ENCODE results near the gene PROSER3.
"Not testable (repeated sequence)": the region's sequence is repeated elsewhere in the genome, so short reads cannot be mapped to it uniquely, and the experiment has no call there.

The PROSER3 gene

GRCh38 chr19:35772362-35772761, 14.4 kb downstream of the PROSER3 start:
- WGBS (ENCODE audit: insufficient coverage), result 96% methylated on average over 4 of the region's 5 CpGs
- H3K4me3 ChIP-seq (ENCODE audit: control insufficient read depth in 1 of 7, extremely low read depth in 1 of 7, insufficient read depth in 4 of 7, low read depth in 2 of 7, low read length in 6 of 7); H3K9me3 ChIP-seq (ENCODE audit: control extremely low read depth in 1 of 5, control insufficient read depth in 4 of 5, insufficient read depth in 2 of 5, low read depth in 1 of 5, low read length in 4 of 5); DNase-seq; H3K27ac ChIP-seq (ENCODE audit: insufficient read depth in 1 of 2, low read depth in 1 of 2, low read length in 2 of 2, poor library complexity in 1 of 2, severe bottlenecking in 2 of 2); H3K27me3 ChIP-seq (replicated peaks in 2 of 5; ENCODE audit: control insufficient read depth in 4 of 5, insufficient read depth in 5 of 5, low read length in 4 of 5); H3K36me3 ChIP-seq (ENCODE audit: control insufficient read depth in 4 of 4, insufficient read depth in 4 of 4, low read length in 3 of 4); POLR2A ChIA-PET: not testable (repeated sequence)
- H3K4me1 ChIP-seq (ENCODE audit: control extremely low read depth in 1 of 4, control insufficient read depth in 4 of 4, insufficient read depth in 4 of 4, low read length in 3 of 4), result peaks cover 0 to 19% (median 13%) of the 10 kb centered on the region in 4 experiments
- CTCF ChIA-PET, result interaction anchor here (1.4 kb wide), 1 partner anchor 47 kb away, joined by 5 read pairs; no protein-coding TSS in a partner anchor

- CTCF ChIA-PET, result interaction anchor here (1.4 kb wide), 1 partner anchor 47 kb away, joined by 5 read pairs; no protein-coding TSS in a partner anchor
These were observed 15.2 kb downstream of the PROSER3 start for GRCh38 chr19:35773020-35773806.

GRCh38 chr19:35774274-35775045, 16.5 kb downstream of the PROSER3 start:
- no peak for DNase-seq
- Histone ChIP-seq H3K4me3 (ENCODE audit: control insufficient read depth in 1 of 7, extremely low read depth in 1 of 7, insufficient read depth in 4 of 7, low read depth in 2 of 7, low read length in 6 of 7) (peak overlapping the region in 5 of 7 experiments; percentile 65 to 87 (median 80)), H3K27ac (ENCODE audit: insufficient read depth in 1 of 2, low read depth in 1 of 2, low read length in 2 of 2, poor library complexity in 1 of 2, severe bottlenecking in 2 of 2) (no peak overlapping the region), H3K27me3 (replicated peaks in 2 of 5; ENCODE audit: control insufficient read depth in 4 of 5, insufficient read depth in 5 of 5, low read length in 4 of 5) (no peaks in the 10 kb centered on the region), H3K9me3 (ENCODE audit: control extremely low read depth in 1 of 5, control insufficient read depth in 4 of 5, insufficient read depth in 2 of 5, low read depth in 1 of 5, low read length in 4 of 5) (no peaks in the 10 kb centered on the region), H3K4me1 (ENCODE audit: control extremely low read depth in 1 of 4, control insufficient read depth in 4 of 4, insufficient read depth in 4 of 4, low read length in 3 of 4) (peaks cover 0 to 17% (median 10%) of the 10 kb centered on the region in 4 experiments), H3K36me3 (ENCODE audit: control insufficient read depth in 4 of 4, insufficient read depth in 4 of 4, low read length in 3 of 4) (peaks cover 2 to 15% (median 11%) of the 10 kb centered on the region in 4 experiments)
- 50% methylated on average over 14 of the region's 16 CpGs for WGBS (ENCODE audit: insufficient coverage)
- CTCF ChIA-PET, result no interaction called here
- POLR2A ChIA-PET, result no interaction called here

More at GRCh38 chr19:35773020-35773806, 15.2 kb downstream of the PROSER3 start:
- H3K4me1 ChIP-seq (ENCODE audit: control extremely low read depth in 1 of 4, control insufficient read depth in 4 of 4, insufficient read depth in 4 of 4, low read length in 3 of 4), result peaks cover 0 to 18% (median 12%) of the 10 kb centered on the region in 4 experiments
- WGBS (ENCODE audit: insufficient coverage), result 92% methylated on average over 8 of the region's 9 CpGs
- POLR2A ChIA-PET, result no interaction called here
- no peak overlapping the region for H3K4me3 ChIP-seq (ENCODE audit: control insufficient read depth in 1 of 7, extremely low read depth in 1 of 7, insufficient read depth in 4 of 7, low read depth in 2 of 7, low read length in 6 of 7)
- no peaks in the 10 kb centered on the region for H3K27me3 ChIP-seq (replicated peaks in 2 of 5; ENCODE audit: control insufficient read depth in 4 of 5, insufficient read depth in 5 of 5, low read length in 4 of 5)
- H3K9me3 ChIP-seq (ENCODE audit: control extremely low read depth in 1 of 5, control insufficient read depth in 4 of 5, insufficient read depth in 2 of 5, low read depth in 1 of 5, low read length in 4 of 5), result no peaks in the 10 kb centered on the region
- no peak overlapping the region for H3K27ac ChIP-seq (ENCODE audit: insufficient read depth in 1 of 2, low read depth in 1 of 2, low read length in 2 of 2, poor library complexity in 1 of 2, severe bottlenecking in 2 of 2)
- peaks cover 1 to 11% (median 5%) of the 10 kb centered on the region in 4 experiments for H3K36me3 ChIP-seq (ENCODE audit: control insufficient read depth in 4 of 4, insufficient read depth in 4 of 4, low read length in 3 of 4)
- DNase-seq, result no peak

- ChIA-PET POLR2A (no interaction called here), CTCF (no interaction called here)
- H3K27ac ChIP-seq (ENCODE audit: insufficient read depth in 1 of 2, low read depth in 1 of 2, low read length in 2 of 2, poor library complexity in 1 of 2, severe bottlenecking in 2 of 2), result no peak overlapping the region
- peak overlapping the region in 5 of 7 experiments; percentile 65 to 87 (median 80) for H3K4me3 ChIP-seq (ENCODE audit: control insufficient read depth in 1 of 7, extremely low read depth in 1 of 7, insufficient read depth in 4 of 7, low read depth in 2 of 7, low read length in 6 of 7)
- H3K36me3 ChIP-seq (ENCODE audit: control insufficient read depth in 4 of 4, insufficient read depth in 4 of 4, low read length in 3 of 4), result peaks cover 2 to 20% (median 14%) of the 10 kb centered on the region in 4 experiments
- no peaks in the 10 kb centered on the region for H3K27me3 ChIP-seq (replicated peaks in 2 of 5; ENCODE audit: control insufficient read depth in 4 of 5, insufficient read depth in 5 of 5, low read length in 4 of 5)
- H3K9me3 ChIP-seq (ENCODE audit: control extremely low read depth in 1 of 5, control insufficient read depth in 4 of 5, insufficient read depth in 2 of 5, low read depth in 1 of 5, low read length in 4 of 5), result no peaks in the 10 kb centered on the region
- WGBS (ENCODE audit: insufficient coverage), result 6% methylated on average over 9 of the region's 9 CpGs
- no peak for DNase-seq
- peaks cover 0 to 17% (median 10%) of the 10 kb centered on the region in 4 experiments for H3K4me1 ChIP-seq (ENCODE audit: control extremely low read depth in 1 of 4, control insufficient read depth in 4 of 4, insufficient read depth in 4 of 4, low read length in 3 of 4)
These were observed 17.0 kb downstream of the PROSER3 start for GRCh38 chr19:35775046-35775297.

GRCh38 chr19:35775298-35776101, 17.5 kb downstream of the PROSER3 start, which contains the start of gene ARHGAP33:
Gene ARHGAP33 (plus strand): TSS chr19:35775564. CDS start chr19:35775659, 95 bp downstream.
- WGBS (ENCODE audit: insufficient coverage), result 0% methylated on average over 30 of the region's 82 CpGs

GRCh38 chr19:35776102-35776788, 18.3 kb downstream of the PROSER3 start:
- Histone ChIP-seq H3K4me3 (ENCODE audit: control insufficient read depth in 1 of 7, extremely low read depth in 1 of 7, insufficient read depth in 4 of 7, low read depth in 2 of 7, low read length in 6 of 7) (peak overlapping the region in 6 of 7 experiments; percentile 4 to 87 (median 77)), H3K4me1 (ENCODE audit: control extremely low read depth in 1 of 4, control insufficient read depth in 4 of 4, insufficient read depth in 4 of 4, low read length in 3 of 4) (peaks cover 0 to 17% (median 10%) of the 10 kb centered on the region in 4 experiments), H3K9me3 (ENCODE audit: control extremely low read depth in 1 of 5, control insufficient read depth in 4 of 5, insufficient read depth in 2 of 5, low read depth in 1 of 5, low read length in 4 of 5) (no peaks in the 10 kb centered on the region), H3K27ac (ENCODE audit: insufficient read depth in 1 of 2, low read depth in 1 of 2, low read length in 2 of 2, poor library complexity in 1 of 2, severe bottlenecking in 2 of 2) (peak overlapping the region in 1 of 2 experiments; percentile 49), H3K36me3 (ENCODE audit: control insufficient read depth in 4 of 4, insufficient read depth in 4 of 4, low read length in 3 of 4) (peaks cover 6 to 32% (median 18%) of the 10 kb centered on the region in 4 experiments), H3K27me3 (replicated peaks in 2 of 5; ENCODE audit: control insufficient read depth in 4 of 5, insufficient read depth in 5 of 5, low read length in 4 of 5) (no peaks in the 10 kb centered on the region)
- POLR2A ChIA-PET, result interaction anchor here (0.6 kb wide), 1 partner anchor 91 kb away, joined by 3 read pairs; no protein-coding TSS in a partner anchor
- CTCF ChIA-PET, result interaction anchor here (1.2 kb wide), 1 partner anchor 13 kb away, joined by 3 read pairs; no protein-coding TSS in a partner anchor
- no peak for DNase-seq
- 59% methylated on average over 9 of the region's 13 CpGs for WGBS (ENCODE audit: insufficient coverage)

More at GRCh38 chr19:35775298-35776101, 17.5 kb downstream of the PROSER3 start, which contains the start of gene ARHGAP33:
- Histone ChIP-seq H3K4me1 (ENCODE audit: control extremely low read depth in 1 of 4, control insufficient read depth in 4 of 4, insufficient read depth in 4 of 4, low read length in 3 of 4) (peaks cover 0 to 17% (median 10%) of the 10 kb centered on the region in 4 experiments), H3K9me3 (ENCODE audit: control extremely low read depth in 1 of 5, control insufficient read depth in 4 of 5, insufficient read depth in 2 of 5, low read depth in 1 of 5, low read length in 4 of 5) (no peaks in the 10 kb centered on the region), H3K36me3 (ENCODE audit: control insufficient read depth in 4 of 4, insufficient read depth in 4 of 4, low read length in 3 of 4) (peaks cover 4 to 25% (median 16%) of the 10 kb centered on the region in 4 experiments), H3K27me3 (replicated peaks in 2 of 5; ENCODE audit: control insufficient read depth in 4 of 5, insufficient read depth in 5 of 5, low read length in 4 of 5) (no peaks in the 10 kb centered on the region), H3K4me3 (ENCODE audit: control insufficient read depth in 1 of 7, extremely low read depth in 1 of 7, insufficient read depth in 4 of 7, low read depth in 2 of 7, low read length in 6 of 7) (peak within 1 kb of the TSS; percentile 65 to 87 (median 75)), H3K27ac (ENCODE audit: insufficient read depth in 1 of 2, low read depth in 1 of 2, low read length in 2 of 2, poor library complexity in 1 of 2, severe bottlenecking in 2 of 2) (peak within 1 kb of the TSS in 1 of 2 experiments; percentile 49)
- DNase-seq, result peak; percentile 96 to 99 (median 97)
- ChIA-PET CTCF (interaction anchor here (1.2 kb wide), 1 partner anchor 12 kb away, joined by 3 read pairs; no protein-coding TSS in a partner anchor), POLR2A (no interaction called here)
